ENCODE results near the gene COMMD4. TPM values are rescaled to one million over a fixed set of nuclear protein-coding genes. Genes with fewer than 3 reads are reported as not detected.
A peak's percentile ranks its signal among the peaks of the same experiment; 100 is the strongest.

Gene COMMD4
- total RNA-seq, 1 experiment from 2014 or later: 116 TPM

- Histone ChIP-seq H3K9ac (ENCODE audit: low read length) (no peak overlapping the region), H3K4me1 (ENCODE audit: insufficient read depth, low read length) (peaks cover 16% of the 10 kb centered on the region), H3K4me3 (ENCODE audit: low read length) (0 out of 2 replicates have a peak overlapping the region, but pooled peaks have one; percentile 87), H3F3A (ENCODE audit: low read length, unreplicated experiment) (no peaks in the 10 kb centered on the region), H4K20me1 (ENCODE audit: low read length) (no peaks in the 10 kb centered on the region), H3K9me3 (ENCODE audit: low read length) (no peaks in the 10 kb centered on the region), H3K27me3 (ENCODE audit: low read length) (no peaks in the 10 kb centered on the region), H3K79me2 (ENCODE audit: low read length) (peaks cover 29% of the 10 kb centered on the region; the same call in 1 of the 2 replicates), H3K36me3 (ENCODE audit: low read depth, low read length) (peaks cover 44% of the 10 kb centered on the region), H2AFZ (ENCODE audit: low read length) (no peak overlapping the region), H3K9me2 (replicated peaks; ENCODE audit: low read length) (no peaks in the 10 kb centered on the region), H3K4me2 (ENCODE audit: low read length) (peak overlapping the region; percentile 99), H3K27ac (ENCODE audit: low read length) (no peak overlapping the region)
- BruUV-seq (replicated peaks): no TSS peak
- no peak for TF ChIP-seq EZH2phosphoT487 (IDR thresholded peaks at IDR 0.05; ENCODE audit: borderline replicate concordance, low read length)
- TF ChIP-seq EZH2 (IDR thresholded peaks at IDR 0.05; ENCODE audit: low read length, unreplicated experiment): no peak
- TF ChIP-seq CTCF (conservative IDR thresholded peaks at IDR 0.05; ENCODE audit: low read depth, low read length): no peak
- POLR2A ChIA-PET (ENCODE audit: unreplicated experiment): interaction anchor here (0.5 to 0.7 kb wide), 2 partner anchors 11 to 12 kb away, joined by 3 to 22 read pairs; no protein-coding TSS in a partner anchor
- CTCF ChIA-PET: no interaction called here
- DNase-seq (no peak), ATAC-seq (no peak)
- intact Hi-C loops (cut with micrococcal nuclease): loop anchor here (2.0 to 10.0 kb wide), 2 partner anchors 81 to 275 kb away; partner anchors contain the start of genes IMP3, SIN3A and SNX33
These were observed 34.2 kb downstream of the COMMD4 start for GRCh38 chr15:75369897-75370581.

- TF ChIP-seq EZH2 (IDR thresholded peaks at IDR 0.05; ENCODE audit: low read length, unreplicated experiment) (no peak), EZH2phosphoT487 (IDR thresholded peaks at IDR 0.05; ENCODE audit: borderline replicate concordance, low read length) (no peak), CTCF (conservative IDR thresholded peaks at IDR 0.05; ENCODE audit: low read depth, low read length) (no peak)
- peaks cover 29% of the 10 kb centered on the region; the same call in 1 of the 2 replicates for H3K79me2 ChIP-seq (ENCODE audit: low read length)
- POLR2A ChIA-PET (ENCODE audit: unreplicated experiment): no interaction called here
These were observed 35.6 kb downstream of the COMMD4 start for GRCh38 chr15:75371486-75371885.

More at GRCh38 chr15:75371486-75371885, 35.6 kb downstream of the COMMD4 start:
- ATAC-seq: no peak
- Histone ChIP-seq H3K27me3 (ENCODE audit: low read length) (no peaks in the 10 kb centered on the region), H3K4me2 (ENCODE audit: low read length) (no peak overlapping the region), H3K36me3 (ENCODE audit: low read depth, low read length) (peaks cover 52% of the 10 kb centered on the region), H3K9ac (ENCODE audit: low read length) (no peak overlapping the region), H3K9me3 (ENCODE audit: low read length) (no peaks in the 10 kb centered on the region), H3K27ac (ENCODE audit: low read length) (no peak overlapping the region), H3K4me3 (ENCODE audit: low read length) (no peak overlapping the region), H3K9me2 (replicated peaks; ENCODE audit: low read length) (no peaks in the 10 kb centered on the region), H3K4me1 (ENCODE audit: insufficient read depth, low read length) (peaks cover 16% of the 10 kb centered on the region), H3F3A (ENCODE audit: low read length, unreplicated experiment) (no peaks in the 10 kb centered on the region), H4K20me1 (ENCODE audit: low read length) (no peaks in the 10 kb centered on the region), H2AFZ (ENCODE audit: low read length) (no peak overlapping the region)
- intact Hi-C loops (cut with micrococcal nuclease): no loop called here
- no TSS peak for BruUV-seq (replicated peaks)
- CTCF ChIA-PET: no interaction called here
- DNase-seq: no peak

Data from PC-3 (cell line).